HepG2 (cell line): Measurements from ENCODE around the gene MISP3. TPM values are rescaled to one million over a fixed set of nuclear protein-coding genes. Genes with fewer than 3 reads are reported as not detected.
A peak's percentile ranks its signal among the peaks of the same experiment; 100 is the strongest.

ENCODE experiments used
- CREBL2 ChIP-seq: sonication (generic); formaldehyde crosslinking; IDR thresholded peaks from 2 replicates; pipeline ENCODE4 v1.8.1; 2023; ENCODE audit warnings: missing genetic modification reagents, mild to moderate bottlenecking, borderline replicate concordance
- HMGA1 ChIP-seq: sonication (generic); formaldehyde crosslinking; conservative IDR thresholded peaks from 2 replicates; pipeline ENCODE4 v1.4.0; 2020; ENCODE audit warnings: missing genetic modification reagents
- JUN ChIP-seq: sonication (generic); formaldehyde crosslinking; IDR thresholded peaks from 2 replicates; pipeline ENCODE4 v1.4.0; 2020; ENCODE audit warnings: mild to moderate bottlenecking, missing genetic modification reagents
- MNT ChIP-seq: fragments of 450-650 bp; IDR thresholded peaks from 2 replicates; pipeline ENCODE4 v1.6.1; 2016
- NFE2L1 ChIP-seq: sonication (generic); formaldehyde crosslinking; IDR thresholded peaks from 2 replicates; pipeline ENCODE4 v1.4.0; 2020; ENCODE audit warnings: missing genetic modification reagents, mild to moderate bottlenecking, borderline replicate concordance
- POLR2AphosphoS5 ChIP-seq: IDR thresholded peaks from 2 replicates; pipeline ENCODE4 v1.6.1; 2012; ENCODE audit warnings: low read depth, low read length
- PRDM4 ChIP-seq: sonication (generic); formaldehyde crosslinking; IDR thresholded peaks from 2 replicates; pipeline ENCODE4 v1.9.0; 2021; ENCODE audit warnings: missing genetic modification reagents, borderline replicate concordance
- RAD21 ChIP-seq: fragments of 450-650 bp; formaldehyde crosslinking; IDR thresholded peaks from 2 replicates; pipeline ENCODE4 v1.5.0; 2020; ENCODE audit warnings: mild to moderate bottlenecking
- ZBTB26 ChIP-seq: IDR thresholded peaks from 2 replicates; pipeline ENCODE4 v1.6.1; 2016; ENCODE audit warnings: missing compliant biosample characterization, missing genetic modification reagents, borderline replicate concordance
- ZFAT ChIP-seq: sonication (generic); formaldehyde crosslinking; conservative IDR thresholded peaks from 2 replicates; pipeline ENCODE4 v1.8.1; 2023; ENCODE audit warnings: missing genetic modification reagents, inconsistent platforms
- ZFP41 ChIP-seq: sonication (generic); formaldehyde crosslinking; IDR thresholded peaks from 2 replicates; pipeline ENCODE4 v1.4.0; 2020; ENCODE audit warnings: mild to moderate bottlenecking, missing genetic modification reagents, borderline replicate concordance
- ZNF160 ChIP-seq: sonication (generic); formaldehyde crosslinking; IDR thresholded peaks from 2 replicates; pipeline ENCODE4 v1.8.0; 2022; ENCODE audit warnings: mild to moderate bottlenecking, inconsistent platforms, missing genetic modification reagents
- ZNF432 ChIP-seq: sonication (generic); formaldehyde crosslinking; IDR thresholded peaks from 2 replicates; pipeline ENCODE4 v1.5.0; 2020; ENCODE audit warnings: missing genetic modification reagents, mild to moderate bottlenecking, borderline replicate concordance
- ZNF446 ChIP-seq: sonication (generic); formaldehyde crosslinking; IDR thresholded peaks from 2 replicates; pipeline ENCODE4 v1.5.0; 2020; ENCODE audit warnings: mild to moderate bottlenecking, missing genetic modification reagents
- ZNF451 ChIP-seq: sonication (generic); formaldehyde crosslinking; IDR thresholded peaks from 2 replicates; pipeline ENCODE4 v1.5.0; 2020; ENCODE audit warnings: mild to moderate bottlenecking, missing genetic modification reagents
- ZNF629 ChIP-seq: sonication (generic); formaldehyde crosslinking; conservative IDR thresholded peaks from 2 replicates; pipeline ENCODE4 v1.5.0; 2020; ENCODE audit warnings: missing genetic modification reagents
- ZUFSP ChIP-seq: sonication (generic); formaldehyde crosslinking; IDR thresholded peaks from 2 replicates; pipeline ENCODE4 v1.9.0; 2021; ENCODE audit warnings: missing genetic modification reagents, mild to moderate bottlenecking, borderline replicate concordance
- polyA plus RNA-seq, 8 experiments: library from polyadenylated mRNA; depleted of rRNA in 3 of 8; stranded (reverse) in 7 of 8; unstranded in 1 of 8; fragments of >200 nt; fragmentation: Illumina TruSeq in 4 of 8; extraction: Trizol in 4 of 8; gene quantifications; 2 replicates each; pipeline versions ENCODE4 v1.2.1 to v1.2.3, GENCODE V29; 2011 to 2016; ENCODE audit warnings: low read depth in 4 of 8, missing spikeins in 1 of 8, mixed read lengths in 1 of 8; ENCODE audit not compliant: insufficient read depth in 1 of 8
- total RNA-seq, 5 experiments: library from RNA; depleted of rRNA; stranded (reverse); fragments of >200 nt; fragmentation: Illumina TruSeq; extraction: Trizol; gene quantifications; 2 replicates each; pipeline ENCODE4 v1.2.3, GENCODE V29; 2016; ENCODE audit warnings: low read depth in 1 of 5
- TF ChIP-seq, protein P1 (sequence below): sonication (generic); formaldehyde crosslinking; IDR thresholded peaks from 2 replicates; pipeline ENCODE4 v1.8.0; 2022; ENCODE audit warnings: mild to moderate bottlenecking, missing genetic modification reagents; ENCODE audit not compliant: insufficient replicate concordance

Gene MISP3
- total and polyA plus RNA-seq, 2 of the 13 experiments (the other 11 are each of a cell fraction or from before 2014, with no cell fraction given): 2.5 to 5.4 TPM

DNA sequence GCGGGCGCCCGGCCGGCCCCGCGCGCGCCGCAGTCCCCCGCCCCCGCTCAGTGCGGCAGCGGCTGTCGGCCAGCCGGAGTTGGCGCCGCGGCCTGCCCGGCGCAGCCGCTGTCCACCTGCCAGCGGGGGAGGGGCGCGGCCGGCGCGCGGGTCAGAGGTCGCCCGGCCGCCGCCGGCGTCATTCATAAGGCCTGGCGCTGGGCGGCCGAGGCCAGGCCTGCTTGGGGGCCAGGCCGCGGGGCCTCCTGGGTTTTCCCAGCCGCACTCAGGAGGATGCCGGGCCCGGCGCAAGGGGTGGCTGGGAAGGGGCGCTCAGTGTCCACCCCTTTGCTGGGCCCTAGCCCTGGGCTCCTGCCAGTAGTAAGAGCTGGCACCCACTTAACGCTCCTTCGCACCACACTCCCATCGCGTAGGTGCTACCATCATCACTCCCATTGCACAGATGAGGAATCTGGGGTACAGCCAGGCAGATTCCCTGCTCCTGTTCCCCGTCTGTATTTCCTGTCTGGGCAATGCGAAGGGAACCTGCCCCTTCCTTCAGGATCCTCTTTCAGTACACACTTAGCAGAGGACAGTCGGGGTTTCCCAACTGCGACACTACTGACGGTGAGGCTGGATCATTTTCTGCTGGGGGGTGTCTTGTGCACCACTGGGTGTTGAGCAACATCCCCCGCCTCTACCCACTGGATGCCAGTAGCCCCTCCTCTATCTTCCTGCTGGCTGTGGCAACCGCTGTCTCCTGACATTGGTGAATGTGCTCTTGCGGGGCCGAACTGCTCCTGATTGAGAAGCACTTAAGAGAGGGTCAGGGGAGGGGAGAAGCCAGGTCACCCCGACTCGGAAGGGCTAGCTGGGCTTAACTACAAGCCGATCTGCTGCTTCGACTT, 45.8 kb downstream of the MISP3 start (continued):
- no peak for TF ChIP-seq ZNF451
- TF ChIP-seq ZNF629 (CRISPR knock-in tag): peak; percentile 81
- no peak for TF ChIP-seq ZFP41 (CRISPR knock-in tag)
- TF ChIP-seq POLR2AphosphoS5: no peak
- no peak for TF ChIP-seq HMGA1 (CRISPR knock-in tag)
- TF ChIP-seq ZNF446: peak; percentile 61; the same call in 1 of the 2 replicates
- TF ChIP-seq ZFAT (CRISPR knock-in tag): no peak
- no peak for TF ChIP-seq JUN (CRISPR knock-in tag)
- TF ChIP-seq RAD21: peak; percentile 54; the same call in 1 of the 2 replicates
- TF ChIP-seq PRDM4: no peak
- TF ChIP-seq CREBL2 (CRISPR knock-in tag): peak; percentile 86; the same call in 1 of the 2 replicates
- TF ChIP-seq ZBTB26: no peak
- no peak for TF ChIP-seq ZUFSP (CRISPR knock-in tag)
- 0 out of 2 replicates have a peak, but pooled peaks have one; percentile 36 for TF ChIP-seq ZNF160 (CRISPR knock-in tag)
- no peak for TF ChIP-seq ZNF432 (CRISPR knock-in tag)
- no peak for TF ChIP-seq MNT
- TF ChIP-seq NFE2L1 (CRISPR knock-in tag): 0 out of 2 replicates have a peak, but pooled peaks have one; percentile 31
- TF ChIP-seq, protein P1, sequence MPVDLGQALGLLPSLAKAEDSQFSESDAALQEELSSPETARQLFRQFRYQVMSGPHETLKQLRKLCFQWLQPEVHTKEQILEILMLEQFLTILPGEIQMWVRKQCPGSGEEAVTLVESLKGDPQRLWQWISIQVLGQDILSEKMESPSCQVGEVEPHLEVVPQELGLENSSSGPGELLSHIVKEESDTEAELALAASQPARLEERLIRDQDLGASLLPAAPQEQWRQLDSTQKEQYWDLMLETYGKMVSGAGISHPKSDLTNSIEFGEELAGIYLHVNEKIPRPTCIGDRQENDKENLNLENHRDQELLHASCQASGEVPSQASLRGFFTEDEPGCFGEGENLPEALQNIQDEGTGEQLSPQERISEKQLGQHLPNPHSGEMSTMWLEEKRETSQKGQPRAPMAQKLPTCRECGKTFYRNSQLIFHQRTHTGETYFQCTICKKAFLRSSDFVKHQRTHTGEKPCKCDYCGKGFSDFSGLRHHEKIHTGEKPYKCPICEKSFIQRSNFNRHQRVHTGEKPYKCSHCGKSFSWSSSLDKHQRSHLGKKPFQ: peak; percentile 46
